K562 (cell line): Measurements from ENCODE around the gene ID1. TPM values are rescaled to one million over a fixed set of nuclear protein-coding genes. Genes with fewer than 3 reads are reported as not detected.

Experiments
- CCAR2 ChIP-seq: fragments of 200-400 bp; formaldehyde crosslinking; IDR thresholded peaks from 2 replicates; pipeline ENCODE4 v1.6.1; 2017; ENCODE audit warnings: mild to moderate bottlenecking, low read depth, low read length
- HNRNPK ChIP-seq: fragments of 200-400 bp; formaldehyde crosslinking; IDR thresholded peaks from one replicate; pipeline ENCODE4 v1.6.1; 2018; ENCODE audit warnings: mild to moderate bottlenecking, low read depth, low read length; ENCODE audit not compliant: poor library complexity, severe bottlenecking
- HNRNPLL ChIP-seq: fragments of 200-400 bp; formaldehyde crosslinking; IDR thresholded peaks from 2 replicates; pipeline ENCODE4 v1.6.1; 2017; ENCODE audit warnings: low read length, low read depth, mild to moderate bottlenecking; ENCODE audit not compliant: poor library complexity, severe bottlenecking
- HNRNPUL1 ChIP-seq: fragments of 200-400 bp; formaldehyde crosslinking; IDR thresholded peaks from 2 replicates; pipeline ENCODE4 v1.6.1; 2017; ENCODE audit warnings: low read length
- KLF6 ChIP-seq: fragments of 250-450 bp; sonication (Bioruptor Pico); IDR thresholded peaks from 2 replicates; pipeline ENCODE4 v1.4.0; 2020; ENCODE audit warnings: mild to moderate bottlenecking, moderate library complexity, borderline replicate concordance
- L3MBTL2 ChIP-seq: fragments of 450-650 bp; IDR thresholded peaks from 2 replicates; pipeline ENCODE4 v1.6.1; 2016; ENCODE audit warnings: mild to moderate bottlenecking, moderate library complexity
- NEUROD1 ChIP-seq: fragments of 150-350 bp; IDR thresholded peaks from 2 replicates; pipeline ENCODE4 v1.6.1; 2014; ENCODE audit warnings: borderline replicate concordance, low read length, low read depth; ENCODE audit not compliant: partially characterized antibody
- NR2F6 ChIP-seq: fragments of 450-650 bp; formaldehyde crosslinking; IDR thresholded peaks from 2 replicates; pipeline ENCODE4 v1.4.0; 2020; ENCODE audit warnings: mild to moderate bottlenecking
- NR3C1 ChIP-seq: sonication (generic); formaldehyde crosslinking; IDR thresholded peaks from 2 replicates; pipeline ENCODE4 v1.8.1; 2022; ENCODE audit warnings: missing genetic modification reagents
- SMAD1 ChIP-seq: fragments of 150-350 bp; IDR thresholded peaks from 2 replicates; pipeline ENCODE4 v1.6.1; 2014; ENCODE audit warnings: low read length, low read depth; ENCODE audit not compliant: partially characterized antibody
- SMARCA5 ChIP-seq: fragments of 450-650 bp; IDR thresholded peaks from 2 replicates; pipeline ENCODE4 v1.6.1; 2016
- SUPT5H ChIP-seq: fragments of 450-650 bp; IDR thresholded peaks from 2 replicates; pipeline ENCODE4 v1.6.1; 2016
- TAF9B ChIP-seq: fragments of 450-650 bp; IDR thresholded peaks from 2 replicates; pipeline ENCODE4 v1.6.1; 2018; ENCODE audit warnings: mild to moderate bottlenecking; ENCODE audit not compliant: partially characterized antibody
- ZBED1 ChIP-seq: IDR thresholded peaks from 2 replicates; pipeline ENCODE4 v1.6.1; 2014
- ZNF121 ChIP-seq: sonication (generic); formaldehyde crosslinking; conservative IDR thresholded peaks from 2 replicates; pipeline ENCODE4 v1.8.0; 2022; ENCODE audit warnings: missing genetic modification reagents
- ZNF165 ChIP-seq: fragments of 250-450 bp; sonication (Bioruptor Pico); IDR thresholded peaks from 2 replicates; pipeline ENCODE4 v1.4.0; 2020; ENCODE audit warnings: borderline replicate concordance
- ZNF316 ChIP-seq: fragments of 450-650 bp; IDR thresholded peaks from 2 replicates; pipeline ENCODE4 v1.6.1; 2016
- ZNF41 ChIP-seq: fragments of 250-450 bp; sonication (Bioruptor Pico); conservative IDR thresholded peaks from 2 replicates; pipeline ENCODE4 v1.4.0; 2020; ENCODE audit warnings: mild to moderate bottlenecking
- polyA plus RNA-seq, 8 experiments: library from polyadenylated mRNA; depleted of rRNA in 4 of 8; stranded (reverse) in 5 of 8; unstranded in 3 of 8; fragments of >200 nt; fragmentation: Nextera tagmentation in 2 of 8; fragmentation: Illumina TruSeq in 1 of 8; extraction: Ambion mirVana in 2 of 8; extraction: Trizol in 1 of 8; gene quantifications; 2 replicates each; pipeline versions ENCODE4 v1.2.1 to v1.2.3, GENCODE V29; 2011 to 2014; ENCODE audit warnings: inconsistent platforms in 1 of 8, missing spikeins in 1 of 8
- total RNA-seq, 7 experiments: library from RNA; depleted of rRNA in 6 of 7; stranded (reverse); fragments of >200 nt in 6 of 7; fragmentation: Illumina TruSeq in 2 of 7; extraction: Trizol in 2 of 7; gene quantifications; 2 replicates each; pipeline versions ENCODE4 v1.2.1 to v1.2.3, GENCODE V29; 2011 to 2021; ENCODE audit warnings: low replicate concordance in 1 of 7
- TF ChIP-seq, protein P1 (sequence below): fragments of 250-450 bp; sonication (Bioruptor Pico); IDR thresholded peaks from 2 replicates; pipeline ENCODE4 v1.8.0; 2022; ENCODE audit warnings: moderate library complexity, mild to moderate bottlenecking, inconsistent platforms
- TF ChIP-seq, protein P2 (sequence below), 2 experiments: fragments of 450-650 bp in 1 of 2; sonication (generic) in 1 of 2; formaldehyde crosslinking in 1 of 2; IDR thresholded peaks in 1 of 2; conservative IDR thresholded peaks in 1 of 2; 2 replicates each; pipeline versions ENCODE4 v1.6.1 to v1.8.1; 2016 to 2023; ENCODE audit warnings: mild to moderate bottlenecking in 2 of 2, moderate library complexity in 2 of 2, inconsistent platforms in 1 of 2, missing genetic modification reagents in 1 of 2
- TF ChIP-seq, protein P3 (sequence below): fragments of 450-650 bp; IDR thresholded peaks from 2 replicates; pipeline ENCODE4 v1.6.1; 2016; ENCODE audit warnings: borderline replicate concordance
- TF ChIP-seq, protein P4 (sequence below): IDR thresholded peaks from 2 replicates; pipeline ENCODE4 v1.6.1; 2016; ENCODE audit warnings: missing genetic modification characterization, missing compliant biosample characterization

ID1 gene
- total and polyA plus RNA-seq, 9 of the 15 experiments (the other 6 are each of a cell fraction or from before 2014, with no cell fraction given): 1.4 to 358 (median 65.0) TPM

DNA sequence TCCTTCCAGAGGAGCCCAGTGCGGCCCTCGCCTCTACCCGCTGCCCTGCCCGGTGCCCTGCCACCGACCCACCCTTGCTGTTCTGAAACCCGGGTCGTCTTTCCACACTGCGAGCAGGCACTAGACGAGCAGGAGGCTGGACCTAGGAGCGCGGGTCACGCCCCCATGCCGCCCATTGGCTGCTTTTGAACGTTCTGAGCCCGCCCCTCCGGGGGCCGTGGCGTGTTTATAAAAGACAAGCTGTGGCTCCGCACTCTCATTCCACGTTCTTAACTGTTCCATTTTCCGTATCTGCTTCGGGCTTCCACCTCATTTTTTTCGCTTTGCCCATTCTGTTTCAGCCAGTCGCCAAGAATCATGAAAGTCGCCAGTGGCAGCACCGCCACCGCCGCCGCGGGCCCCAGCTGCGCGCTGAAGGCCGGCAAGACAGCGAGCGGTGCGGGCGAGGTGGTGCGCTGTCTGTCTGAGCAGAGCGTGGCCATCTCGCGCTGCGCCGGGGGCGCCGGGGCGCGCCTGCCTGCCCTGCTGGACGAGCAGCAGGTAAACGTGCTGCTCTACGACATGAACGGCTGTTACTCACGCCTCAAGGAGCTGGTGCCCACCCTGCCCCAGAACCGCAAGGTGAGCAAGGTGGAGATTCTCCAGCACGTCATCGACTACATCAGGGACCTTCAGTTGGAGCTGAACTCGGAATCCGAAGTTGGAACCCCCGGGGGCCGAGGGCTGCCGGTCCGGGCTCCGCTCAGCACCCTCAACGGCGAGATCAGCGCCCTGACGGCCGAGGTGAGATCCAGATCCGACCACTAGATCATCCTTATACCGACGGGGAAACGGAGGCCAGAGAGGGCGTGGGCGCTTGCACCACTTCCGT is at the start of gene ID1 (continued):
- peak; percentile 98 for TF ChIP-seq SMAD1
- peak; percentile 100 for TF ChIP-seq SUPT5H
- no peak for TF ChIP-seq HNRNPUL1
- TF ChIP-seq KLF6 (CRISPR knock-in tag): no peak
- TF ChIP-seq NR2F6: no peak
- TF ChIP-seq, protein P1, sequence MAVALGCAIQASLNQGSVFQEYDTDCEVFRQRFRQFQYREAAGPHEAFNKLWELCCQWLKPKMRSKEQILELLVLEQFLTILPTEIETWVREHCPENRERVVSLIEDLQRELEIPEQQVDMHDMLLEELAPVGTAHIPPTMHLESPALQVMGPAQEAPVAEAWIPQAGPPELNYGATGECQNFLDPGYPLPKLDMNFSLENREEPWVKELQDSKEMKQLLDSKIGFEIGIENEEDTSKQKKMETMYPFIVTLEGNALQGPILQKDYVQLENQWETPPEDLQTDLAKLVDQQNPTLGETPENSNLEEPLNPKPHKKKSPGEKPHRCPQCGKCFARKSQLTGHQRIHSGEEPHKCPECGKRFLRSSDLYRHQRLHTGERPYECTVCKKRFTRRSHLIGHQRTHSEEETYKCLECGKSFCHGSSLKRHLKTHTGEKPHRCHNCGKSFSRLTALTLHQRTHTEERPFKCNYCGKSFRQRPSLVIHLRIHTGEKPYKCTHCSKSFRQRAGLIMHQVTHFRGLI (CRISPR knock-in tag): no peak
- TF ChIP-seq, protein P2, sequence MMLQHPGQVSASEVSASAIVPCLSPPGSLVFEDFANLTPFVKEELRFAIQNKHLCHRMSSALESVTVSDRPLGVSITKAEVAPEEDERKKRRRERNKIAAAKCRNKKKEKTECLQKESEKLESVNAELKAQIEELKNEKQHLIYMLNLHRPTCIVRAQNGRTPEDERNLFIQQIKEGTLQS (IDR thresholded peaks at IDR 0.05): no peak
- TF ChIP-seq, protein P2 (CRISPR knock-in tag; conservative IDR thresholded peaks at IDR 0.05): peak; percentile 83; the same call in 1 of the 2 replicates
- TF ChIP-seq CCAR2: no peak
- peak; percentile 59 for TF ChIP-seq L3MBTL2
- no peak for TF ChIP-seq ZNF41 (CRISPR knock-in tag)
- TF ChIP-seq TAF9B: peak; percentile 94
- TF ChIP-seq SMARCA5: no peak
- TF ChIP-seq, protein P3, sequence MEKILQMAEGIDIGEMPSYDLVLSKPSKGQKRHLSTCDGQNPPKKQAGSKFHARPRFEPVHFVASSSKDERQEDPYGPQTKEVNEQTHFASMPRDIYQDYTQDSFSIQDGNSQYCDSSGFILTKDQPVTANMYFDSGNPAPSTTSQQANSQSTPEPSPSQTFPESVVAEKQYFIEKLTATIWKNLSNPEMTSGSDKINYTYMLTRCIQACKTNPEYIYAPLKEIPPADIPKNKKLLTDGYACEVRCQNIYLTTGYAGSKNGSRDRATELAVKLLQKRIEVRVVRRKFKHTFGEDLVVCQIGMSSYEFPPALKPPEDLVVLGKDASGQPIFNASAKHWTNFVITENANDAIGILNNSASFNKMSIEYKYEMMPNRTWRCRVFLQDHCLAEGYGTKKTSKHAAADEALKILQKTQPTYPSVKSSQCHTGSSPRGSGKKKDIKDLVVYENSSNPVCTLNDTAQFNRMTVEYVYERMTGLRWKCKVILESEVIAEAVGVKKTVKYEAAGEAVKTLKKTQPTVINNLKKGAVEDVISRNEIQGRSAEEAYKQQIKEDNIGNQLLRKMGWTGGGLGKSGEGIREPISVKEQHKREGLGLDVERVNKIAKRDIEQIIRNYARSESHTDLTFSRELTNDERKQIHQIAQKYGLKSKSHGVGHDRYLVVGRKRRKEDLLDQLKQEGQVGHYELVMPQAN: peak; percentile 92
- peak; percentile 6; the same call in 1 of the 2 replicates for TF ChIP-seq ZNF165 (CRISPR knock-in tag)
- TF ChIP-seq NEUROD1: no peak
- no peak for TF ChIP-seq HNRNPK
- TF ChIP-seq, protein P4, sequence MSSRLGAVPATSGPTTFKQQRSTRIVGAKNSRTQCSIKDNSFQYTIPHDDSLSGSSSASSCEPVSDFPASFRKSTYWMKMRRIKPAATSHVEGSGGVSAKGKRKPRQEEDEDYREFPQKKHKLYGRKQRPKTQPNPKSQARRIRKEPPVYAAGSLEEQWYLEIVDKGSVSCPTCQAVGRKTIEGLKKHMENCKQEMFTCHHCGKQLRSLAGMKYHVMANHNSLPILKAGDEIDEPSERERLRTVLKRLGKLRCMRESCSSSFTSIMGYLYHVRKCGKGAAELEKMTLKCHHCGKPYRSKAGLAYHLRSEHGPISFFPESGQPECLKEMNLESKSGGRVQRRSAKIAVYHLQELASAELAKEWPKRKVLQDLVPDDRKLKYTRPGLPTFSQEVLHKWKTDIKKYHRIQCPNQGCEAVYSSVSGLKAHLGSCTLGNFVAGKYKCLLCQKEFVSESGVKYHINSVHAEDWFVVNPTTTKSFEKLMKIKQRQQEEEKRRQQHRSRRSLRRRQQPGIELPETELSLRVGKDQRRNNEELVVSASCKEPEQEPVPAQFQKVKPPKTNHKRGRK: no peak
- TF ChIP-seq NR3C1: no peak
- peak; percentile 70; the same call in 1 of the 2 replicates for TF ChIP-seq ZBED1
- TF ChIP-seq HNRNPLL: peak; percentile 77
- no peak for TF ChIP-seq ZNF121 (CRISPR knock-in tag)
- no peak for TF ChIP-seq ZNF316
